ENCODE measurements around the gene ESR1. TPM values are rescaled to one million over a fixed set of nuclear protein-coding genes. Genes with fewer than 3 reads are reported as not detected.

The ESR1 gene
- total RNA-seq, 4 donors from 2014 or later: 0.83 to 1.8 (median 1.3) TPM

- peaks cover 7 to 20% (median 15%) of the 10 kb centered on the region in 4 donors for H3K4me1 ChIP-seq
- H3K4me3 ChIP-seq: no peak overlapping the region
- WGBS: 86% methylated on average over 3 of the region's 3 CpGs
- no peaks in the 10 kb centered on the region for H3K27me3 ChIP-seq
- H3K36me3 ChIP-seq: peaks cover 26 to 43% (median 36%) of the 10 kb centered on the region in 4 donors
- intact Hi-C loops (cut with DNase I): no loop called here
- TF ChIP-seq EP300 (IDR thresholded peaks at IDR 0.05) (no peak), POLR2AphosphoS5 (IDR thresholded peaks at IDR 0.05) (no peak), POLR2A (IDR thresholded peaks at IDR 0.05; ENCODE audit: low read depth) (no peak)
- TF ChIP-seq, protein P1, sequence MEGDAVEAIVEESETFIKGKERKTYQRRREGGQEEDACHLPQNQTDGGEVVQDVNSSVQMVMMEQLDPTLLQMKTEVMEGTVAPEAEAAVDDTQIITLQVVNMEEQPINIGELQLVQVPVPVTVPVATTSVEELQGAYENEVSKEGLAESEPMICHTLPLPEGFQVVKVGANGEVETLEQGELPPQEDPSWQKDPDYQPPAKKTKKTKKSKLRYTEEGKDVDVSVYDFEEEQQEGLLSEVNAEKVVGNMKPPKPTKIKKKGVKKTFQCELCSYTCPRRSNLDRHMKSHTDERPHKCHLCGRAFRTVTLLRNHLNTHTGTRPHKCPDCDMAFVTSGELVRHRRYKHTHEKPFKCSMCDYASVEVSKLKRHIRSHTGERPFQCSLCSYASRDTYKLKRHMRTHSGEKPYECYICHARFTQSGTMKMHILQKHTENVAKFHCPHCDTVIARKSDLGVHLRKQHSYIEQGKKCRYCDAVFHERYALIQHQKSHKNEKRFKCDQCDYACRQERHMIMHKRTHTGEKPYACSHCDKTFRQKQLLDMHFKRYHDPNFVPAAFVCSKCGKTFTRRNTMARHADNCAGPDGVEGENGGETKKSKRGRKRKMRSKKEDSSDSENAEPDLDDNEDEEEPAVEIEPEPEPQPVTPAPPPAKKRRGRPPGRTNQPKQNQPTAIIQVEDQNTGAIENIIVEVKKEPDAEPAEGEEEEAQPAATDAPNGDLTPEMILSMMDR (IDR thresholded peaks at IDR 0.05): no peak
- H3K9me3 ChIP-seq: no peaks in the 10 kb centered on the region
- DNase-seq (ENCODE audit: extremely low spot score): no peak
- H3K27ac ChIP-seq (replicated peaks in 1 of 4): no peak overlapping the region
Observed at GRCh38 chr6:152118224-152118623, 310.7 kb downstream of the ESR1 start.

DNA sequence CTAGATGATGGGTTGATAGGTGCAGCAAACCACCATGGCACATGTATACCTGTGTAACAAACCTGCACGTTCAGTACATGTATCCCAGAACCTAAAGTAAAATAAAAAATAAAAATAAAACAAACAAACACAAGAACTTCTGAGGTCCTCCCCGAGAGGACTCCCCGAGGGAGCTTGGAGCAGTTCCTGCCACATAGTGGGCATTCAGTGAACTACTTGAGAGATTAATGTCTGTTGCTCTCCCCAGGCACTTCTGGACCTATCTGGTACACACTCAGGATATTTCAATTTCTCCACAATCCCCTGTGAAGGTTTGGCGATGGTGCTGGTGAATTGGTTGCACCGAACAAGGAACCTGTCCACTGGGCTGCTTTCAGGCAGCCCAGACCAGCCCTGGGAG, 311.2 kb downstream of the ESR1 start:
- TF ChIP-seq, protein P1 (IDR thresholded peaks at IDR 0.05): no peak
- TF ChIP-seq POLR2A (IDR thresholded peaks at IDR 0.05; ENCODE audit: low read depth): no peak
- no peak for TF ChIP-seq POLR2AphosphoS5 (IDR thresholded peaks at IDR 0.05)
- TF ChIP-seq EP300 (IDR thresholded peaks at IDR 0.05): no peak
- no peak overlapping the region for H3K27ac ChIP-seq (replicated peaks in 1 of 4)
- 93% methylated on average over 5 of the region's 5 CpGs for WGBS
- H3K27me3 ChIP-seq: no peaks in the 10 kb centered on the region
- H3K9me3 ChIP-seq: no peaks in the 10 kb centered on the region
- intact Hi-C loops (cut with DNase I): no loop called here
- DNase-seq (ENCODE audit: extremely low spot score): no peak
- peaks cover 26 to 47% (median 37%) of the 10 kb centered on the region in 4 donors for H3K36me3 ChIP-seq
- H3K4me1 ChIP-seq: peaks cover 7 to 20% (median 15%) of the 10 kb centered on the region in 4 donors
- no peak overlapping the region for H3K4me3 ChIP-seq

- Histone ChIP-seq H3K36me3 (peaks cover 26 to 54% (median 41%) of the 10 kb centered on the region in 4 donors), H3K9me3 (no peaks in the 10 kb centered on the region), H3K27ac (replicated peaks in 1 of 4) (no peak overlapping the region), H3K4me1 (peaks cover 7 to 20% (median 15%) of the 10 kb centered on the region in 4 donors), H3K27me3 (no peaks in the 10 kb centered on the region), H3K4me3 (no peak overlapping the region)
- WGBS: 74% methylated on average over 7 of the region's 7 CpGs
- no peak for DNase-seq (ENCODE audit: extremely low spot score)
- intact Hi-C loops (cut with DNase I): loop anchor here (10.0 kb wide), 1 partner anchor 435 kb away; no protein-coding TSS in a partner anchor
- TF ChIP-seq POLR2A (IDR thresholded peaks at IDR 0.05; ENCODE audit: low read depth) (no peak), POLR2AphosphoS5 (IDR thresholded peaks at IDR 0.05) (no peak), EP300 (IDR thresholded peaks at IDR 0.05) (no peak)
- TF ChIP-seq, protein P1 (IDR thresholded peaks at IDR 0.05): no peak
Observed at GRCh38 chr6:152119831-152120230, 312.3 kb downstream of the ESR1 start.

GRCh38 chr6:152121910-152122309, 314.4 kb downstream of the ESR1 start:
- peaks cover 11 to 18% (median 14%) of the 10 kb centered on the region in 4 donors for H3K4me1 ChIP-seq
- no peaks in the 10 kb centered on the region for H3K27me3 ChIP-seq
- H3K9me3 ChIP-seq: no peaks in the 10 kb centered on the region
- peaks cover 26 to 55% (median 44%) of the 10 kb centered on the region in 4 donors for H3K36me3 ChIP-seq
- no peak for DNase-seq (ENCODE audit: extremely low spot score)
- H3K27ac ChIP-seq (replicated peaks in 1 of 4): no peak overlapping the region
- 64% methylated on average over 3 of the region's 3 CpGs for WGBS
- TF ChIP-seq EP300 (IDR thresholded peaks at IDR 0.05) (no peak), POLR2AphosphoS5 (IDR thresholded peaks at IDR 0.05) (no peak), POLR2A (IDR thresholded peaks at IDR 0.05; ENCODE audit: low read depth) (no peak)
- TF ChIP-seq, protein P1 (IDR thresholded peaks at IDR 0.05): no peak
- no peak overlapping the region for H3K4me3 ChIP-seq
- intact Hi-C loops (cut with DNase I): loop anchor here (10.0 kb wide), 1 partner anchor 437 kb away; no protein-coding TSS in a partner anchor

DNA sequence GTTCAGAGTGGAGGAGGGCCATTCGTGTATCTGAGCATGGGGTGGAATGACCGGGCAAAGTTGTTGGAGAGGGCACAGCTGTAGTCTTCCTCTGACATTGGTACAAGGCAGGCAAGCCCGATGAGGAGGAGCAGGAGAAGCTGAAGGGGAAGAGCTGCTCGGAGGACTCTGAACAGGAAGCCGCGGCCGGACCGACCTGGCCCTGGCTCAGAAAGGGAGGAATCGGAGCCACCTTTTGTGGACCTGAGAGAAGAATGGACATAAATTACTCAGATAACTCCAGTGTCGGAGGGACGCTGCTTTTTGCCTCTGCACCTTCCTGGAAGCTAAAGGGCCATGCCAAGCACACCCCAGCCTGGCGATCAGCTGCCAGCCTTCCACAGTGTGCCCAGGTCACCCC, 315.0 kb downstream of the ESR1 start:
- intact Hi-C loops (cut with DNase I): loop anchor here (10.0 kb wide), 1 partner anchor 438 kb away; no protein-coding TSS in a partner anchor
- WGBS: 90% methylated on average over 12 of the region's 12 CpGs
- no peaks in the 10 kb centered on the region for H3K27me3 ChIP-seq
- DNase-seq (ENCODE audit: extremely low spot score): no peak
- peaks cover 26 to 55% (median 44%) of the 10 kb centered on the region in 4 donors for H3K36me3 ChIP-seq
- H3K4me1 ChIP-seq: peaks cover 9 to 18% (median 11%) of the 10 kb centered on the region in 4 donors
- H3K27ac ChIP-seq (replicated peaks in 1 of 4): no peak overlapping the region
- no peaks in the 10 kb centered on the region for H3K9me3 ChIP-seq
- no peak overlapping the region for H3K4me3 ChIP-seq
- TF ChIP-seq, protein P1 (IDR thresholded peaks at IDR 0.05): no peak
- TF ChIP-seq POLR2A (IDR thresholded peaks at IDR 0.05; ENCODE audit: low read depth) (no peak), EP300 (IDR thresholded peaks at IDR 0.05) (no peak), POLR2AphosphoS5 (IDR thresholded peaks at IDR 0.05) (no peak)

Measured in esophagus muscularis mucosa (tissue), 4 donors.